HG03460 (cell line): ENCODE measurements around the gene GRB14.
"Not testable (repeated sequence)": the region's sequence is repeated elsewhere in the genome, so short reads cannot be mapped to it uniquely, and the experiment has no call there.

Experiments
- ATAC-seq: cut with Tn5 transposase; IDR thresholded peaks from one replicate; pipeline ENCODE4 v1.9.1; 2021; ENCODE audit not compliant: unreplicated experiment

Gene GRB14

GRCh38 chr2:164560181-164560792 is 61.0 kb downstream of the GRB14 start:
- no peak for ATAC-seq

GRCh38 chr2:164558450-164558849 is 62.8 kb downstream of the GRB14 start:
- ATAC-seq: no peak

- no peak for ATAC-seq
Measured at GRCh38 chr2:164554487-164554886, 66.8 kb downstream of the GRB14 start.

GRCh38 chr2:164551519-164551918 is 69.8 kb downstream of the GRB14 start:
- no peak for ATAC-seq

- ATAC-seq: not testable (repeated sequence)
Measured at GRCh38 chr2:164549705-164550104, 71.6 kb downstream of the GRB14 start.

- no peak for ATAC-seq
Measured at GRCh38 chr2:164545484-164545883, 75.8 kb downstream of the GRB14 start.

- no peak for ATAC-seq
Measured at GRCh38 chr2:164542581-164543021, 78.7 kb downstream of the GRB14 start.

GRCh38 chr2:164538240-164538866 is 82.9 kb downstream of the GRB14 start:
- peak; percentile 59 for ATAC-seq

GRCh38 chr2:164535280-164536025 is 85.8 kb downstream of the GRB14 start:
- no peak for ATAC-seq

GRCh38 chr2:164530464-164530863 is 90.8 kb downstream of the GRB14 start:
- no peak for ATAC-seq

GRCh38 chr2:164523726-164524125 is 97.6 kb downstream of the GRB14 start:
- no peak for ATAC-seq

- no peak for ATAC-seq
Measured at GRCh38 chr2:164523009-164523408, 98.3 kb downstream of the GRB14 start.

GRCh38 chr2:164522561-164522981 is 98.7 kb downstream of the GRB14 start:
- no peak for ATAC-seq

- no peak for ATAC-seq
Measured at GRCh38 chr2:164515734-164516133, 105.5 kb downstream of the GRB14 start.

GRCh38 chr2:164515030-164515429 is 106.3 kb downstream of the GRB14 start:
- no peak for ATAC-seq

- ATAC-seq: no peak
Measured at GRCh38 chr2:164514491-164514890, 106.8 kb downstream of the GRB14 start.

GRCh38 chr2:164512871-164513270 is 108.4 kb downstream of the GRB14 start:
- ATAC-seq: no peak

GRCh38 chr2:164511738-164512137 is 109.5 kb downstream of the GRB14 start:
- no peak for ATAC-seq

GRCh38 chr2:164510895-164511294 is 110.4 kb downstream of the GRB14 start:
- ATAC-seq: no peak

GRCh38 chr2:164509137-164509877 is 112.0 kb downstream of the GRB14 start:
- ATAC-seq: no peak

GRCh38 chr2:164504253-164504652 is 117.0 kb downstream of the GRB14 start:
- no peak for ATAC-seq
